GM21381 (cell line): Measurements from ENCODE around the gene NBL1.

Source experiments
- ATAC-seq: cut with Tn5 transposase; IDR thresholded peaks from one replicate; pipeline ENCODE4 v1.9.1; 2021; ENCODE audit warnings: mild to moderate bottlenecking, moderate library complexity; ENCODE audit not compliant: unreplicated experiment

Gene NBL1

DNA sequence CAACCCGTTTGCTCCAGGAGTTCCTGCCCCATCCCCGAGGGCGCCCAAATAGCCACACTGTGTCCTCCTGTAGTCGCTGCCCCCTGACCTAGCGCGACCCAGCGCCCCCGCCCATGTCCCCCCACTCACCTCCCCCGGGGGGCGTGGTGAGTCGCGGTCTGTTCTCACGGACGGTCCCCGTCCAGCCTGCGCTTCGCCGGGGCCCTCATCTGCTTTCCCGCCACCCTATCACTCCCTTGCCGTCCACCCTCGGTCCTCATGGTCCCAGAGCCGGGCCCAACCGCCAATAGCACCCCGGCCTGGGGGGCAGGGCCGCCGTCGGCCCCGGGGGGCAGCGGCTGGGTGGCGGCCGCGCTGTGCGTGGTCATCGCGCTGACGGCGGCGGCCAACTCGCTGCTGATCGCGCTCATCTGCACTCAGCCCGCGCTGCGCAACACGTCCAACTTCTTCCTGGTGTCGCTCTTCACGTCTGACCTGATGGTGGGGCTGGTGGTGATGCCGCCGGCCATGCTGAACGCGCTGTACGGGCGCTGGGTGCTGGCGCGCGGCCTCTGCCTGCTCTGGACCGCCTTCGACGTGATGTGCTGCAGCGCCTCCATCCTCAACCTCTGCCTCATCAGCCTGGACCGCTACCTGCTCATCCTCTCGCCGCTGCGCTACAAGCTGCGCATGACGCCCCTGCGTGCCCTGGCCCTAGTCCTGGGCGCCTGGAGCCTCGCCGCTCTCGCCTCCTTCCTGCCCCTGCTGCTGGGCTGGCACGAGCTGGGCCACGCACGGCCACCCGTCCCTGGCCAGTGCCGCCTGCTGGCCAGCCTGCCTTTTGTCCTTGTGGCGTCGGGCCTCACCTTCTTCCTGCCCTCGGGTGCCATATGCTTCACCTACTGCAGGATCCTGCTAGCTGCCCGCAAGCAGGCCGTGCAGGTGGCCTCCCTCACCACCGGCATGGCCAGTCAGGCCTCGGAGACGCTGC, 21.7 kb downstream of the NBL1 start:
- ATAC-seq = no peak

DNA sequence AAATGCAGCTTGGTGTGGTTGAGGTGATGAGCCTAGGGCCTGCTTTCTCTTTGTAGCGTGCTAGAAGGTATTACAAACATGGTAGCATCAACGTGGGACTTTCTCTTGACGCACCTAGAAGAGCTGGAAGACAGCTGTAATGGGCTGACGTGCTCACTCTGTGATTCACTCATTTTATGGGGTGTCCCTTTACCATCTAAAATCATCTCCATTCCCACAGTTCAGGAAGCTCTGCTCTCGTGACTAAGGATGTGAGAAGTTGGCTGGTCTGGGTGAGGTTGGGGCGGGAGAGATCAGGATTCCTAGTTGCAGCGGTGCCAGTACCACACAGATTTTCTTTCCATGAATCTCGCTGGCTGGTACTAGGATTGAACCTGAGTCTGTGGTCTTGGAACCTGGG, 24.8 kb downstream of the NBL1 start:
- no peak for ATAC-seq

DNA sequence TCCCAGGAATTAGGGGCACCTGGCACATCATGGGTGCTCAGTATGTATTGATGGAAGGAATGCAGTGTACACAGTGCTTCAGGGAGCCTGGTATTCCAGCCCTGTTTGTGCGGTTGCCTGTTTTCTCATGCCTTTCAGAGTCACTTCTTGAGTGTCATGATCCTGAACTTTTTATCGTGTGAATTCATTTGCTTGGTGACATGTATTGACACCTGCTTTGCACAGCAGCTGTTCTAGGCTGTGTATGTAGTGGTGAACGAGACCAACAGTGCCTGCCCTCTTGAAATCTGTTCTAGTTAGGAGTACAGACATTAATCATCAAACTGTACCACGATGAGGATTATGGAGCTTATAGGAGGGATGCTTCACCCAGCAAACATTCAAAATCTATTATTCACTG, 26.7 kb downstream of the NBL1 start:
- ATAC-seq = no peak

DNA sequence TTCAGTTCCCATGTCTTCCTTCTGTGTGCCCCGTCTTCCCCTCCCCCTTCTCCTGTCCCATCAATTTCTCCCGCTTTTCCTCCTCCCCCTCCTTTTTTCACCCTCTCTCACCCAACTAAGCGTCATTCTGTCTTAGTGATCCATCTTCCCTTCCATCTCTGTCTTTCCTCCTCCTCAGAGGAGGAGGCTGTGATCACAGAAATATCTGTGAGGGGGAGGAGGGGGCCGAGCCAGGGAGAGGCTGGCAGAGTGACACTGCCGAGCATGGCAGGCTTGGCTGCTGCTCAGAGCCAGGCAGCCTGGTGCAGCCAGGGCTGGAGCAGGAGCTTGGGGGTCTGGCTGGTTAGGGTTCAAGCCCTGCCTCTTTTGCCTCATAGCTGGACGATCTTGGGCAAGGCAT, 28.1 kb downstream of the NBL1 start:
- no peak for ATAC-seq

DNA sequence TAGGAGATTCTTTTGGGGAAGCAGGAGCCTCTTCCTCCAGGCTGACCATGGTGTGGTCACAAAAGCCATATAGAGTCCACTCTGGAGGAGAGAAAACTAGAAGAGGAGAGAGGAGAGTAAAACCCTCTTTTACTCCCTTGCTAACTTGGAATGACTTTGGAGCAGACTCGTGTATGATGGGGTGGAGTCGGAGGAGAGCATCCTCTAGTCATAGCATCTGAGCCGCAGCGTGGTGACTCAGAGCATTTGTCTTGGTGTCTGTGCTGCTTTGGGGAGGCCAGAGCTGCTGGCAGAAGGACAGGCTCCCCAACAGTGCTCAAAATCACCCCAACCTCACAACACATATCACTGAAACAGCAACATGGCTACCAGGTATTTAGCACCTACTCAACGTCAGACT, 31.7 kb downstream of the NBL1 start:
- no peak for ATAC-seq

DNA sequence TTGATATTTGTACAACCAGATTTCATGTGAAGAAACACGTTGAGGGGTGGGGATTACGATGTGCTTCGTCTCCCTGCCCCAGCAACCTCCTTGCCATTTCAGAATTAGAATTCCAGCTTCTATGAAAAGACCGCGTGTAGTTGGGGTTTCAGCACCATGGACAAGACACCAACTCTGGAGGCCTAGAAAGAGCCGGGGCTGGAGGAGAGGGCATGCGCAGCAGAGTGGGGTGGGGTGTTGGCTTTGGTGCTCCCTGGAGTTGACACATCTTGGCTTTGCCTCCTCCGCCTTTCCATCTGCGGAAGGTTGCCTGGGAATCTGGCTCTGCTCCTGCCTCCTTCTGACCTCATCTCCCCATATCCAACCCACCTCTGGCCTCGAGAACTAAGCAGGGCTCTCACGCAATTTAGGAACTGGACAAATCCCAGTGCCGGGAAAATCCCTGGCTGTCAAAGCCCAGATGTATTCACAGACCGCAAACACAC, 32.4 kb downstream of the NBL1 start:
- ATAC-seq = no peak

DNA sequence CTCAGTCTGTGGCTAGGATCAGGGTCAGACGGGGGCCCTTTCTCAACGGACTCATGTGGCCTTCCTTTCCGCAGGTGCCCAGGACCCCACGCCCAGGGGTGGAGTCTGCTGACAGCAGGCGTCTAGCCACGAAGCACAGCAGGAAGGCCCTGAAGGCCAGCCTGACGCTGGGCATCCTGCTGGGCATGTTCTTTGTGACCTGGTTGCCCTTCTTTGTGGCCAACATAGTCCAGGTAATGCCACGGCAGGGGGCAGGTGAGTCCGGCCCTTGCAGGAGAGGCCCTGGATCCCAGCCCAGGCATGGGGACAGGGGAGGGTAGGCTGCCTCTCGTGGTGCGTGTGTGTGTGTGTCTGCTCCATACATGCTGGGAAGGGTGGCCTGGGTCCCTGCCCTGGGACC, 34.4 kb downstream of the NBL1 start:
- ATAC-seq = no peak

DNA sequence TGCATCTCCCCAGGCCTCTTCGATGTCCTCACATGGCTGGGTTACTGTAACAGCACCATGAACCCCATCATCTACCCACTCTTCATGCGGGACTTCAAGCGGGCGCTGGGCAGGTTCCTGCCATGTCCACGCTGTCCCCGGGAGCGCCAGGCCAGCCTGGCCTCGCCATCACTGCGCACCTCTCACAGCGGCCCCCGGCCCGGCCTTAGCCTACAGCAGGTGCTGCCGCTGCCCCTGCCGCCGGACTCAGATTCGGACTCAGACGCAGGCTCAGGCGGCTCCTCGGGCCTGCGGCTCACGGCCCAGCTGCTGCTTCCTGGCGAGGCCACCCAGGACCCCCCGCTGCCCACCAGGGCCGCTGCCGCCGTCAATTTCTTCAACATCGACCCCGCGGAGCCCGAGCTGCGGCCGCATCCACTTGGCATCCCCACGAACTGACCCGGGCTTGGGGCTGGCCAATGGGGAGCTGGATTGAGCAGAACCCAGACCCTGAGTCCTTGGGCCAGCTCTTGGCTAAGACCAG, 34.9 kb downstream of the NBL1 start:
- no peak for ATAC-seq

DNA sequence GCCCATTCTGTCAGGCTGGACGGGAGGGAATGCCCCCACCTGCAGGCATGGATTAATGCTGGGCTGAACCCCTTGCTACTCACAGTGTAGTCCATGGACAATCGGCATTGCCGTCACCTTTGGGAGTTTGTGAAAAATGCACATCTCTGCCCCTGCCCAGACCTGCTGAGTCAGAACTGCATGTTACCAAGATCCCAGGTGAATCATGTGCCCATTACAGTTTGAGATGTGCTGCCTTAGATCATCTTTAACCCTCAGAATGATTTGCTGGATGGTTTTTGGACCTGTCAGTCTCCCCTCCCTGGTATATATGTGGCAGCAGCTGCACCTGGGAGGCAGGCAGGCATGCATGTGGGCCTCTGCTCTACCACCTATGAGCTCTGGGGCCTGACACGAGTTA, 35.6 kb downstream of the NBL1 start:
- ATAC-seq = no peak

DNA sequence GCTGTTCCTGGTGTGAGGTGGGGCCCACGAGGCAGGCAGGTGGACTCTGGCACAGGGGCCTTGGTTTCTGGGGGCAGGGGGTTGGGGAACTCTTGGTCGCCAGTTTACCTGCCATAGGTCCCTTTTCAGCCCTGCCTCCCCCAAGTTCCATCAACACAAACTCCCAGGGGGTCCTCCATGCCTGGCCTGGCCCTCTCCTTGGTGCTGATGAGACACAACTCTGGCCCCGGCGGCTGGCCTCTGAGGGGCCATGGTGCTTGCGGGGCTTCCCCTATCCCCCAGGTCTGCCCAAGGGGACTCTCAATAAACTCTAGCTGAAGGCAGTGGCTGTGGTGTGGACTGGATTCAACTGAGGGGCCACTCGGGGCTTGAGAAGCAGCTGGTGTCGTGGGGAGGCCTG, 36.5 kb downstream of the NBL1 start:
- no peak for ATAC-seq

DNA sequence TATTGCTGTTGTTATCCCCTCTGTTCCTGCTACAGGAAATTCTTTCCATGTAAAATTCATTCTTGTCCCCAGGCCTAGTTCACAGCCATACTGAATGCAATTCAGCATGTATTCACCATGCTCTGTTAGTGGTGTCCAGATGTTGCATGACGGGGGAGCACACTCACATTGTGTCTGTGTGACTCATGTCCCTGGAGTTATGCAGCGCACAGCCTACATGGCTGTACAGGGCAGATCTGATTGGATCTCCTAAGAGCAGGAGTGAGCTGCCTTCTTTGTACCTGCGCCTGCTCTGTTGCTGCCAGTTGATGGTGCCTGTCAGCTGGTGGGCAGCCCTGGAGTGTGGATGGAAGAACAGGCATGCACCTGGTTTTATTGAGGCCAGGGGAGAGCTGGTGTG, 38.1 kb downstream of the NBL1 start:
- no peak for ATAC-seq

DNA sequence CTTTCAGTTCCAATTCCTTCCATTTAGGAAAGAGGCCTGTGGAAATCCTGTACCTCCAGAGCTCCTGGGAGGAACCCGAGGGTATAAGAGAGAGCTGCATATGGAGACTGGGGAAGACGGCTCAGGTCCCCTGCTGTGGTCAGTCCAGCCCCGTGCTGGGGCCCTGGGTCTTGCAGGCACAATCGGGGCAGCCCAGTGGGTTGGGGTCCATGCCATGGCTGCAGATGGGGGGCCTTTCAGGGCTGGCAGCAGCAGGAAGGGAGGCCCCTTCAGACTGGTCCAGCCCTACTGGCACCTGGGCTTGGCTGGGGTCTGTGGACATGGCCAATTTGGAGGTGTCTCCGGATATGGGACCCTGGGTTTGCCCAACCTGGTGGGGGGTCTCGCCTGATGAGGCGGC, 38.8 kb downstream of the NBL1 start:
- no peak for ATAC-seq

DNA sequence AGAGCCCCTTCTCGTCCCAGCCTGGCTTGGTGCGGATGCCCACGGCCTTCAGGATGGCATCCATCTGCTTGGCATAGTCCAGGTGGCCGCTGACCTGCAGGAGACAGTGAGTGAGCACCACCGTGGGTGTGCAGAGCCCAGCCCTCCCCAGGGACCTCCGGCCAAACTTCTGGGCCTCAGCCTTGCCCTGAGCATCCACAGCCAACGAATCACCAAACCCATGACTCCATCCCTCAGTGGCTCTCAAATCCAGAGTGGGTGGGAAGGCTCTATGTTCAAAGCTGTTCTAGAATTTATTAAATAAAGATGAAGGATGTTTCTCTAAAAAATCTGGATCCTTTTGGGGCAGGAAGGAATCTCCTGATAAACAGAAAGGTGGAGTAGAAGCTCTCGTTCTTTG, 39.2 kb downstream of the NBL1 start:
- no peak for ATAC-seq

DNA sequence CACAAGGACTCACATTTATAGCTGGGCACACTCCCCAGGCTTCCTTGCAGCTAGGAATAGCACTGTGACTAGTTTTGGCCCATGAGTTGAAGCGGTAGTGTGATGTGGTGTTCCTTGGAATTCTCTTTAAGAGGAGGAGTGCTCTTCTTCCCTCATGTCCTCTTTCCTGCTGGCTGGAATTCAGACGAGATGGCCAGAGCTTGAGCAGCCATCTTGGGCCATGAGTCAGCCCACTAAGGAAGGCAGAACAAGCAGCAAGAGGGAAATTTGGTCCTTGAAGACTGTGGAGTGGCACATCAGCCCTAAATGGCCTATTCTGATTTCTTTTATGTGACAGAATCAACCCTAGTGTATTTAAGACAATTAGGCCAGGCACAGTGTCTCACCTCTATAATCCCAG, 40.6 kb downstream of the NBL1 start:
- no peak for ATAC-seq

DNA sequence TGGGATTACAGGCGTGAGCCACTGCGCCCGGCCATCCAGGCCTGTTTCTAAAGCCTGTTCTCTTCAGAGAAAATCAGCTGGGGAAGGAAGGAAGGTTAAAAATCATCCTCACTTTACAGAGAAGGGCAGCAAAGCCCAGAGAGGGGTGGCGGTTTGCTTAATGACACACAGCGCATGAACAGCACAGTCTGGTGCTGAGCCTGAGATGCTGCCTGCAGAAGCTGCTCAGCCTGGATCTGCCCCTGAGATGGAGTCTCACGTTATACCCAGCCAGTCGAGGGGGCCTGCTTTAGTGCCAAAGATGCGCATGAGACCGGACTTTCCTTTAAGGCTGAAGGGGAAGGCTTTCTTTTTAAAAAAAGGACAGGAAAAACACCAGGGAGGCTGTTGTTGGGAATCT, 41.9 kb downstream of the NBL1 start:
- no peak for ATAC-seq

DNA sequence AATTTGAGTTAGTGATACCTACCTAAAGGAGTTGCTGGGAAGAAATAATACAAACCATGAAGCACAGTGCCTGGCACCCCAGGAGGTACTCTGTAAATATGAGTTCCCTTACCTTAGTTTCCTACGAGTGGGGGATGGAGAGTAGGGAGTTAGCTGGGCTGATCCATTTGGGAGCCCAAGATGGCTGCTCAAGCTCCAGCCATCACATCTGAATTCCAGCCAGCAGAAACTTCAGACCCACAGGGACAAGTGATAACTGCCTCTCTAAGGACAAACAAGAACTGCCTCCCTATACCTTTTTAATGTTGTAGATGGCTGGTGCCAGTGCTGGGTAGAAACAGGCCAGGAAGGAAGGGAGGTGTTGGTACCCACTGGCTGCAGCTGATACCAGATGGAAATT, 43.3 kb downstream of the NBL1 start:
- no peak for ATAC-seq

DNA sequence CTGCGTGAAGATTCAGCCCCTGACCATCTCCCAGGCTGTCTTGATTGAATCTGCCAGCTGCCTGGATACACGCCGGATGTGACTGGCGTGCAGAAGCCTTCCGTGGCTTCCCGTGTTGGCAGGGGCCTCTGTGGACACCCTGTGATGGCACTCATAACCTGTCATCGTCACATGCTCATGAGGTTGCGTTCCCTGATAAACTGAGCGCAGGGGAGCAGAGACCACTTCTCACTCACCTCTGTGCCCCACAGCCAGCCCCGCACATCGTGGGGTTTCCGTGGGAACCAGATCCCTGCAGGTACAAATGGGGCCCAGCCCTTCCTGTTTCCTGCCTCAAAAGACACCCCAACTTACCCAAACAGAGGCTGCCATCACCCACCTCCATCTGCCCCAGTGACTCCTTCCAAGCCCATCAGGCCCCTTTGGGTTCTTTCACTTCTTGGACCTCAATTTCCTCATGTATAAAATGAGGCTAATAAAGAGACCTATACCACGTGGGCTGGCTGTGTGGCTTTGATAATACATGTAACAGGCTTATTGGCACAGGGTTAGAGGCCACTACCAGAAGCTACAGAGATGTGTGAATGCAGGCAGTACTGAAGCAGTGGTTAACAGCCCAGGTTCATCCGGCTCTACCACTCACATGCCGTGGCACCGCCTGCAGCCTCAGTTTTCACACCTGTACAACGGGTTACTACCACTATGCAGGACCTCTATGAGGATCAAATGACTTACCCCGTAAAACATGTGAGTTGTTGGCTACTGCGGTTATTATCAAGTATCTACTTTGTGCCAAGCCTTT, 44.1 kb downstream of the NBL1 start:
- no peak for ATAC-seq

DNA sequence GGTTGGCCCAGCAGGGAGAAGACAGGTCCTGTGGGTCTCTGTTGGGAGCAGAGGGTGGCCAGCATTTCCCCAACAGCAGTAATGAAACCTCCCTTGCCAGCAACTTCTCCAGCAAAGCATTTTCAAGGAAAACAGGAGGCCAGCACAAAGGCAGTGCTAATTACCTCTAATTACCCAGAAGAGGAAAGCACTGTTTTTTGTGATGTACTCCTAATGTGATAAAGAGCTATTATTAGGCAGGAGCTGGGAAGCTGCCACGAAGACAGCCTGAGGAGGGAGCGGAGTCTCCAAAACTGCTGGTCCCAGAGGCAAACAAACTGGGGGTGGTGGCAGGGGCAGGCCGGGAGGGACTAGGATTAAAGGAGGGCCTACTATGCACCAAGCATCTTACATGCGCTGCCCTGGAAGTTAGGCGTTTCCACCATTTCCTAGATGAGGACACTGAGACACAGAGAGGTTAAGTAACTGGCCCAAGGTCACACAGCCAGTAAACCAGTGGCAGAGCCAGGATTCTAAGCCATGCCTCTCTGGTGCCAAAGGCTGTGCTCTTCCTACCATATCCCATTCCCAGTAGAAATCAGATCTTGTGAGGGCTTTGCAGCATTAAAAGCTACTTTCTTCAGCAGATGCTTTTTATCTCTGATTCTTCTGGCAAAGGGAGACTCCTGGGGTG, 45.1 kb downstream of the NBL1 start:
- ATAC-seq = no peak

DNA sequence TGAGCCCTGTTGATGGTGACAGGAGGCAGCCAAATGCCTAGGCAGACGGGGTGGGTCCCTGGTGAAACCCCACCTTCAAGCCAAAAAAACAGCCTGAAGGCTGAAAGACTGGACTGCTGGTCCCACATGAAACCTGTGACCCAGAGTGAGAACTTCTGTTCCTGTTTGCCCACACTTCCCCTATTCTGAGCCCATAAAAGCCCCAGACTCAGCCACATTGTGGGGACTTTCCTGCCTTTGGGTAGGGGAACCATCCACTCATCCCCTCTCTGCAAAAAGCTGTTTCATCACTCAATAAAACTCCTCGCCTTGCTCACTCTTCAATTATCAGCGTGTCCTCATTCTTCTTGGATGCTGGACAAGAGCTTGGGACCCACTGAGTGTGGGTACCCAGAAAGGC, 45.7 kb downstream of the NBL1 start:
- ATAC-seq = no peak

DNA sequence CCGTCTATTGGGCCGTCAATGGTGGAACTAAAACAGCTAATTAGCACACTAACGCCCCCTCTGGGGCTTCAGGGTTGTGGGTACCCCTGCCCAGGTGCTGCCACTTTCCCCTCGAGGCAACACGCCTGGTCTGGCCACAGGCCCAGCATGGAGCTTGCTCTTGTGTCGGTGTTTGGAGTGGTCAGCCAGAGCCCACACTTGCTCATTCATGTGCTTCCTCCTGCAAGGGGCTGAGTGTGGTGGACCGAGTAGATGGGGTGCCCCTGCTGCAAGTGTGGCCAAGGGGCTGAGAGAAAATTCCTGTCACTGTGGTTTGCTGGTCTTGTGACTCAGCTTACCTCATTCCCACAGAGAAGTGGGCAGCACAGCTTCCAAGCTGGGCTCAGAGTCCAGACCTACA, 46.2 kb downstream of the NBL1 start:
- no peak for ATAC-seq

DNA sequence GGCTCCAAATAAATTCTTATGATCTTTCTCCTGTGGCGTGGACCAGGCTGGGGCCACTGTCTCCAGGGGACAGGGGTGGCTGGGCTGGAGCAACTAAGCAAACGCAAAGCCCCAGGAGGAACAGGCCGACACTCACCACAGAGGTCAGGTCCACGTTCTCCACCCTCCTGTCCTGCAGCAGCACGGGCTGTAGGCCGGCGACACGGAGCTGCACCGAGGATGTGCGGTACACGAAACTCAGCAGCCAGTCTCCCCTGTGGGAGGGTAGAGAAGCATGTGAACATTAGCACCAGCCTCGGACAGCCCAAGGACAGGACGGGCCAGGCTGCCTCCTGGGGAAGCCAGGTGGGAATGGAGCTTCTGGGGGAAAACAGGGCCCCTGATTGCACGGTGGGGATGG, 50.2 kb downstream of the NBL1 start:
- ATAC-seq = no peak
